Activated T-cell treated with anti-CD3 and anti-CD28 coated beads for 4 hours (primary cell): Measurements from ENCODE around the gene TREML4.
"Not testable (repeated sequence)": the region's sequence is repeated elsewhere in the genome, so short reads cannot be mapped to it uniquely, and the experiment has no call there.

Source experiments
- DNase-seq: peaks from one replicate; pipeline ENCODE4 v3.0.0-alpha.2; 2020

Gene TREML4, protein sequence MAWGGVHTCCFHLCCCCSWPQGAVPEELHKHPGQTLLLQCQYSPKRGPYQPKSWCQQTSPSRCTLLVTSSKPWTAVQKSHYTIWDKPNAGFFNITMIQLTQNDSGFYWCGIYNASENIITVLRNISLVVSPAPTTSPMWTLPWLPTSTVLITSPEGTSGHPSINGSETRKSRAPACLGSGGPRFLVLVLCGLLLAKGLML

DNA sequence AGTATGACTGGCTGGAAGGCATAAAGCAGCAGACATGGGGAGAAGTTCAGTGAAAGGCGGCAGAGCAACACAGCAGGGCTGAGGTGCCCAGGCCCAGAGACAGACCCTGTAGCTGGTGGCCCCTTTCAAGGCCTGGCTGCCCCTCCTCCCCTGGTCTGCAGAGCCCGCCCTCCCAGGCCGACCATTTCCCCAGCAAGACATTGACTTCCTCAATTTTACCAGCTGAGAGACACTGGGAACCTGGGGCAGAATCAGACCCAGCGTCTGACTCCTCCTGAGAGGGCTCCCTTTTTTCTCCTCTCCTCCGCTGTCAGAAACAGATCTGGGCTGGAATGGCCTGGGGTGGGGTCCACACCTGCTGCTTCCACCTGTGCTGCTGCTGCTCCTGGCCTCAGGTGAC, at the start of gene TREML4:
TREML4 (plus strand) TSS at position 254 of the 400 bp plus-strand sequence; CDS start at position 333, 79 bp downstream.
- DNase-seq, result no peak

DNA sequence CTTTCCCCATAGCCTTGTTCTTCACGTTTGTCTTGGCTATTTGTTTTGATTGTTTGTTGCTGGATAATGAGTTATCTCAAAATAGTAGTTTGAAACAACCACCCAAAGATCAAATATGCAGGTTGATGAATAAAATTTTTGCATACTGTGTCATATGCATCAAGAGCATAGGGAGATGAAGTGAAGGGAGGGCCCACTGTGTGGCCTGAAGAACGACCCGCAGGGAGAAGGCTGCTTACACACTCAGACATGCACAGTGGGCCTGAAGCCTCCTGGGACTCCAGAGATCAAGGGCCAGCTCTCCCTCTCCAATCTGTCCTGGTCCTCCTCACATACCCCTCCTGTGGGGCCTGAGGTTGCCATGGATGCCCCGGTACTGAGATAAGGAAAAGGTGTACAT, 49.0 kb upstream of the TREML4 start:
- no peak for DNase-seq

DNA sequence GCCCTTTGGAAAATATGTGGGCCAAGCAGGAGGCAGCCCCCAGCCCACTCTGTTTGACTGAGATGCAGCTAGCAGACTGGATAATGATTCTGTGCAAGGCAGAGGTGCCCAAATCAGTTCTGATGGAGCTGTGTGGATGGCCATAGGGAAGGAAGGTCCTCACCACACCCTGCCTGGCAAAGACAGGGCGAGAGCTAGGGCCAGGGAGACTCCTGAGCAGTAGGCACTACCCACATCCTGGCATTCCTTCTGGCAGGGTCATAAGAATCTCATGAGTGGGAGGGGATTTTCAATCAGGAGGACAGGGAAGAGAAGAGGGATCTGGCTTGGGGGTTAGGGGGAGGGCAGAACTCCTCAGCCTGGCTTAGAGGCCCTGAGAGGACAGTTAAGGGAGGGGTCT, 46.6 kb upstream of the TREML4 start:
- DNase-seq, result no peak

DNA sequence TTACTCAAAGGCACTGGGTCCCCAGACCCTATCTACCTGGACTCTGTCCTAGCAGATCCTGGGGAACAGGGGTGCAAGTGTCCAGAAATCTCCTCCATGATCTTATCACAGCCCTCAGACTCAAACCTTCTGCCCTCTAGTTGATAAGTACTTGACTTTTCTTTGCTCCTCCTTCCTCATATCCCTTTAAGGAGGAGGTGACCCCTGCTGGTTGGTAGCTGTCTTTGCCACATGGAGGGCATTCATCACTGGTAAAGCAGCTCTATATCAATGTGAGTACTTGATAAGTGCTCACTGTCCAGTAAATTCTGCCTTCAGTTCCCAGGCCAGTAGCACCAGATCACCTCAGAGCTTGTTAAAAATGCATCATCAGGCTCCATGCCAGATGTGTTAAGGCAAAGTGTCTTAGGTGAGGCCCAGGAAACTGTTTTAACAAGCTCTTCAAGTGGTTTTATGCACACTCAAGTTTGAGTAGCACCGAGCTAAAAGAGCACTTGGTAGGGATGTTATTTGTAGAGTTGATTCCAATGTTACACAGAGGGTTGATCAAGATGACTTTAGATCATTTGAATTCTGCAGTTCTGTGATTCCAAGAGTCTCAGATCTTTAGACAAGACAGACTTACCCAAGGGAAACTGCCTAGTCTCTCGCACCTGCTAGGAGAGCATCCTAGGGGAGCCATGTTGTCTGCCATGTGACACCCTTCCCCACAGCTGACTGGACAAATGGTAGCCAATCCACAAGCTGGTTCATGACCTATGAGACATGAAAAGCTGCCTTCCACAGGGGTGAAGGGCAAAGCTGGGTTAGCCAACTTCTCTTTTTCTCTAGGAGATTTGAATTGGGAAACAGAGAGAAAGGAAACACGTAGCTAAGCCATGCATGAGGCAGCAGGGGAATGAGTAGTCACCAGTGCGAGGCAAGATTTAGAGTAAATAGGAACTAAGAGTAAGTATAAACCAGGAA, 45.8 kb upstream of the TREML4 start:
- DNase-seq, result peak; percentile 27

DNA sequence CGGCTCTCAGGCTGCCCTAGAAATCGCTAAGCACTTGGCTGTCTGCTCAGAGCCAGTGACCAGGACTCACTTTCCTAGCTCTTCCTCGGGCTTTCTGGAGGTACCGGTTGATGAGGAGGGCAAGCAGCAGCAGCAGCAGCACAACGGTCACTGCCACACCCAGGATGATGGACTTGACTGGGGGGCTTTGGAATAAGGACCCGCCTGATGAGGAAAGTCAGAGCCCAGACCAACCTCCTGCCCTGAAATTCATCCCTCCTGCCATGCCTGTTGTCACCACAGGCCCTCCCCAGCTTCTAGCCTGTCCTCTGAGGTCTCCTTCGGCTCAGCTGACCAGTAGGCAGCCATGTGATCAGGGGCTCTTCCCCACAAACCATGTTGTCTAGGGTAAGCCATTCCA, 43.4 kb upstream of the TREML4 start:
- no peak for DNase-seq

DNA sequence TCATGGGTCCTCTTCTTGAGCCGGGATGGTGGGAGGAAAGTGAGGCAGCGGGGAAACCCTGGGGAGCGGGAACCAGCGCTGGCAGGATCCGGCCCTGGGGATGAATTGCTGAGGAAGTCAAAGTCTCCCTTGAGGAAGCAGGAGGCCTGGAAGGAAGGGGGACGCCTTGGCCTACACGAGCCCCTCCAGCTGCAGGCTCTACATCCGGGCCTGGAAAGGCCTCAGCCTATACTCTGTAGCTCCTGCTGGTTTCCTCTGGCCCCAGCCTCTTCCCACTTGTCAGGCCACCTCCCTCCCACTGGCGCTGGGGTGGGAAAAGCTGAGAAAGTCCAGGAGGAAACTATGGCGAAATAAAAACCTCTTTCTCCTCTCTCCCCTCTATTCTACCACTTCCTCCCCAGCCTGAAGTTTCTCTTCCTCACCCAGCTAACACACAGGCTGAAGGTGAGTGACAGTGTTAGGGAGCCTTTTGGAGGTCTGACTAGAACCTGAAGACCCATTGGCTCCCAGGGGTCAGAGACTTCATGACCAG, 42.1 kb upstream of the TREML4 start:
- no peak for DNase-seq

DNA sequence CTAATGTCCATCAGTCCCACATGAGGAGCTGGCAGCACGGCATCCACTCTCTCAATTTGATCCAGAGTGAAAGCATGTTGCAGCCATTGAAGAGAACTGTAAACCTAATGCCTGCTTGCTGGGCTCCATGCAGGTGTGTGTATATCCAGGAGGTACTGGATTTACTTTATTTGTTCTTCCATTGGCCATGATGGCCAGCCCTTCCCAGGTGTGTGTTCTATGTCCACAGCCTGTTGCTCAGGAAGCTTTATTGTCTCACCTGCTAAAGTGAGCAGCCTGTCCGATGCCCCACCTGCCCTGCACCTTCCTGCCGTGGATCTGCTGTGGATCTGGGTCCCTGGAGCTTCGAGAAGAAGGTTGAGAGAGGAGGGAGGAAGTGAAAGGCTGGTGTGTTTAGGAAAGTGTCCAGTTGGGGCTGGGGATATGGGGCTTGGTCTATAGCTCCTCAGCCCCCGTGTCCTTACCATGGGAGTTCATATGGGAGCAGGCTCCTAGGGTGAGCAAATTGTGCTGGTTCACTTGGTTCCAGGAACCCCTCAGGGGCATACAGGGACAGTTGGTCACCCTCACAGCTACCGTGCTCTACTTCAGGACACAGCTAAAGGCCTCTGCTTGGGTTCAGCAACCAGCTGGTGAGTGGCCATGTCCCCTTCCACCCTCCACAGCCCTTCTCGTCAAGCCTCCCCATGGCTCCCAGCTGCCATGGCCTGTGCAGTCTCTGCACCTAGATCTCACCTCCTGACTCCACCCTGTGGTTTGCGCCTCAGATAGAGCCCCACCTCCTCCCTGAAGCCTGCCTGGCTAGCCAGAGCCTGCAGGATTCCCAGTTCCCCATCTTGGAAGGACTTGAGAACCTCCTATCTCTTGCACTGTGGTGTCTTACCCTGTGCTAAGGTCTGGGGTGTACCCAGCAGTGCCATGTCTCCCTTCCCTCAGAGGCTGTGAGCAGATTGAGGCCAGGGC, 39.9 kb upstream of the TREML4 start:
- DNase-seq, result no peak

DNA sequence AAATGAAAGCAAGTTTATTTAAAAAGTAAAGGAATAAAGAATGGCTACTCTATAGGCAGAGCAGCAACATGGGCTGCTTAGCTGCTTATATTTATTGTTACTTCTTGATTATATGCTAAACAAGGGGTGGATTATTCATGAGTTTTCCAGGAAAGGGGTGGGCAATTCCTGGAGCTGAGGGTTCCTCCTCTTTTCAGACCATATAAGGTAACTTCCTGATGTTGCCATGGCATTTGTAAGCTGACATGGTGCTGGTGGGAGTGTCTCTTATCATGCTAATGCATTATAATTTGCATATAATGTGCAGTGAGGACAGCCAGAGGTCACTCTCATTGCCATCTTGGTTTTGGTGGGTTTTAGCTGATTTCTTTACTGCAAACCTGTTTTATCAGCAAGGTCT, 39.1 kb upstream of the TREML4 start:
- DNase-seq, result not testable (repeated sequence)

DNA sequence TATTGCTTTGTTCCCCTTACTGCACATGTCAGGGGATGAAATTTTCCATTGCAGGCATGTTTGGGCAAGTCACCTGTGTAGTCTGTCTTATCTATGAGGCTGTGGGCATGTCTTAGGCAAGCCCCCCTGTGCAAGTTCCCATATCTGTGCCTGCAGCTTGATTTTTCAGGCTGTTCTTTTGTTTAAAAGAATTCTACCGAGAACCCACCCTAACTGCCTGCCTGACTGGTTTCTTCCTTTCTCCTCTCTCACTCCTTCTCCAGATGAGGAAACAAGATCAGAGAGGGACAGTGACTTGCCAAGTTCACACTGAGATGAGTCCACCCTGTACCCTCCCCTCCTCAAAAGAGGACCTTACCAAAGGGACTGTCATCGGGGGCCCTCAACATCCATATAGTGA, 38.2 kb upstream of the TREML4 start:
- no peak for DNase-seq

DNA sequence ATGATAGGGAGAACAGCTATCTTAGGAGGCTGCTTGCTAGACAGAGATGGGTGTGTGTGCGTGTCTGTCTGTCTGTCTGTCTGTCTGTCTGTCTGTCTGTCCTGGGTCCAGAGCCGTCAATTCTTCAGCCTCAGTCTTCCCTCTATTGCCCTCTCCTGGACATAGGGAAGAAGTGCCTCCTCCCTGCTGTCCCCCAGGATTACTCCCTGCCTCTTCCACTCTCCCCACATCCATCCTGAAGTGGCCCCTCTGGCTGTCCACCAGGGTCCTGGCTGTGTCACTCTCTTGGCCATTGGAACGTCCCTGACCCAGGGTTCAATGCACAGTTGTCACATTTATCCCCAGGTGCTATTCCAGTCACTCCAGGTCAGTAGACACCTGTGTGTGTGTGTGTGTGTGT, 37.4 kb upstream of the TREML4 start:
- DNase-seq, result no peak

DNA sequence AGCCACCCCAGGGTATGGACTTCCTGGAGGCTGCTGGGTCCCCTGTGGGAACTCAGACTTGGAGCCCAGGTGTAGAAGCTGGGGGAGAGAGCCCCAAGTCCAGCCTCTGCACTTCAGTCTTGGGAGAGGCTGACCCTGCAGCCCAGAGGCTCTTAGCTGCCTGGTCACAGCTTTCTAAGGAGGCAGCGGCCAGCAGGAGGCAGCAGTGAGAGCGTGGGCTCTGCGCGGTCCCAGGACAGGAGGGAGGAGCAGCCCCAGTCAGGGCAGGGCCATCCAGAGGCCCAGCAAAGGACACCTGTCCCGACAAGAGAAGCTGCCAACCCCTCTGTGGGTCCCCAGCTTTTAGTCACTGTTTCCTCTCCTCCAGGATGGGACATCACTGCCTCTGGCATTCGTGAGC, 36.6 kb upstream of the TREML4 start:
- DNase-seq, result no peak

DNA sequence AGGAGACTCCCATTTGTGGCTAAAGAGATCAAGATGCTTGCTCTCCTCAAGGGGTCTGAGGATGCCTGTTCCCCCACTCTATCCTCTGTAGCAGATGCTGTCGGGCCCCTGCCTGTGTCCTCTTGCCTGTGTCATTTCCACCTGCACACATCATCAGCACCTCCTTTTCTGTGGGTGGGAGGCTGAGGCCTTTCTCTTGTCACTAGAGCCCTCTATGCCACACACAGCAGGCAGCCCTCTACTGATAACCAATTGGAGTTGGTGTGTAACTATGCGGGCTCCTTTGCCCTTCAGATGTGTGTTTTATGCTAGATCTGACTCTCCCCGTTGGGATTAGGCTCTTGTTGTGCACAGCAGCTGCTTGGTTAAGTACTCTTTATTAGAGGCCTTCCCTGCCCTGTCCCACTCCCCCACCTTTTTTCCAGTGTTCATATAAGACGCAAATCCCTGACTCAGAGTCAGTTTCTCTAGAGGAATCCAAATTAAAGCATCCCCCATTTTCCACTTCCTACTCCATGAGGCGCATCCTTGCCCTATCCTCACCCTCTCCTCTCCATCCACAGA, 34.9 kb upstream of the TREML4 start:
- DNase-seq, result no peak

DNA sequence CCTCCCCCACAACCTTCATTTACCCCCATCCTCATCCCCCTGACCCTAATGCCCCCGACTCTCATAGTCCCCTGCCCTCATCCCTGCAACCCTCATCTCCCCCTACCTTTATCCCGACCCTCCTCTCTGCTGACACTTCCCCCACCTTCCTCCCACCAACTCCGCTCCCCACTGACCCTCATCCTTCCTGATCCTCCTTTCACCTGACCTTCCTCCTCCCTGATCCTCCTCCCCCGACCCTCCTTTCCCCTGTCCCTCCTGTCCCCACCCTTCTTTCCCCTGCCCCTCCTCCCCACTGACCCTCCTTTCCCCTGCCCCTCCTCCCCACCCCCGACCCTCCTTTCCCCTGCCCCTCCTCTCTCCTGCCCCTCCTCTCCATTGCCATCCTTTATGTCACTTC, 34.3 kb upstream of the TREML4 start:
- no peak for DNase-seq

DNA sequence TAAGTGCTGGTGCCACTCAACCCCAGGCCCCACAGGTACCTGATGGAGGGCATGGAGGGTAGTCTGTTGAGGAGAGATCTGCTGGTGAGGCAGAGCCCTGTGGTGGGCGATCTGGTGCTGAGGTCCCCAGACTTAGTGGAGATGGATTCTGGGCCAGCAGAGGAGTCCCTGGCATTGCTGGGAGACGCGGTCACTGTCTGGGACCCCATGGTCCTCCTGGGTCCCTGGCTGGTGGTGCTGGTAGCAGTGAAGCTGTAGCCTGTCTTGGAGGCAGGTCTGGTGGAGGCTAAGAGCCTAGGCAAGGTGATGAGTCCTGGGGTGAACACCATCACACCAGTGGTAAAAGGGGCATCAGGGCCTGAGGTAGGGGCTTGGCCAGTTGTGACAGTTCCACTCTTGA, 33.8 kb upstream of the TREML4 start:
- no peak for DNase-seq

DNA sequence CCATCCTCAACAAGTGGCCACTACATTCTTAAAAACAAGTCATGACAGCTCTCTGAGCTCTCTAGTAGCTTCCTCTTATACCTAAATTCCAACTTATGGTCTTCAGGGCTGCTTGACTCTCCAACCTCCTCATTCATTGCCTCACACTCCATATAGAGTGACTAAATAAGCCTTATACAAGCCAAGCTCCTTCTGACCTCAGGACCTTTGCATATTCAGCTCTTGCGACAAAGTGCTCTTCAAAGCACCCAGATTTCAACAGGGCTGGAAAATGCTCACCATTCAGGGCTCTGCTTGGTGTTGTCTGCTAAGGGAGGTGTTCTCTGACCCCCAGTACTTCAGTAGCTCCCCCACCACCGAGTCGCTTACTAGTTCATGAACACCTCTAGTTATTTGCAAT, 30.9 kb upstream of the TREML4 start:
- no peak for DNase-seq

DNA sequence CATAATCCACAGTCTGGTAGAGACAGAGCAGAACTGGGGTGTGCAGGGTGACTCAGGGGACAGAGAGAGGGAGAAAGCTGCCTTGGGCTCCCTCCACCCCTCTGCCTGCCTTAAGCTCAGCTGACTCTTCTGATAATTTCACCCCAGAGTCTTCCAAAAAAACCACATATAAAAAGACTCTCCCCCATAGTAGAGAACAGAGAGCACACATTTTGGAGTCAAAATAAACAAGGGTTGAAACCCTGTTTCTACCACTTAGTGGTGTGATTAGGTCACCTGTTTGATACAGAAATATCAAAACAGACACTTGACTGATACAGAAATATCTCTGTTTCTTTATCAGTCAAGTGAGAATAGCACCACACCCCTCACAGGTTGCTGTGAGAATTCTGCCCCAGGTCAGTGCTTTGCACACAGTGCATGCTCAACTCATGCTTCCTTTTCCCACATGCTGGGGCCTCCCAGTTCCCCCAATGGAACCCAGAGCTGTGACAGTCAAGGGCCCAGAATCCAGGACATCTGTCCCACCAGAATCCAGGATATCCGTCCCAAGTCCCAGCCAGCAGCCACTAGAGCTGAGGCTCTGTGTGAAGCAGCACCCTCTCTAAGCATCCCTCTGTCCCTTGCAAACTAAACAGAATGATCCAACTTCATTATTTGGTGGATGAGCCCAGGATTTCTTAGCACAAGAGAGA, 28.4 kb upstream of the TREML4 start:
- DNase-seq, result no peak

DNA sequence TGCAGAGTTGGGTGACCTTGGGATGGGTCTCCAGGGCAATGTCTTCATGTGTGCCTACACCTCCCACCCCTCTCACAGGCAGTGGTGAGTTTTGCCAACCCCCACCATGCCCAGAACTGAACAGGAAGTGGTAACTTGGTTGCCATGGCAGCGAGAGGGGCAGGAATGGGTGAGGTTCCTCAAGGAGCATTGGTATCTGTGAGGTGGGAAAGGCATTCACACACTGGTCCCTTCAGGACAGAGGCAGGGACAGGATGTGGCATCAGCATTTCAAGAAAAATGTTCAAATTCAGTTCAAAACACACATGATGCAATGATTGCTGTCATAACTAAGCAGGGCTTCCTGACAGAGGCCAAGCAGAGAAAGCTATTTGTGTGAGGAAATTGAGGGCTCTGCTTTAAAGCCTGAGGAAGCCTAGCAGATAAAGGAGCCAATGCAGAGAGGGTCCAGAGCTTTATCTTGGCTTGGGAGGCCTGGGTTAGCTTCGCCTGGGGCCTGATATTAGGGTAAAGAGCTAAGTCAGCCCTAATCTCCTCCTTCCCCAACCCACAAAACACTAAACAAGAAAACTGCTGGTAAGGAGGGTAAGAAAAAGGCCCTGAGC, 27.8 kb upstream of the TREML4 start:
- peak; percentile 35 for DNase-seq

DNA sequence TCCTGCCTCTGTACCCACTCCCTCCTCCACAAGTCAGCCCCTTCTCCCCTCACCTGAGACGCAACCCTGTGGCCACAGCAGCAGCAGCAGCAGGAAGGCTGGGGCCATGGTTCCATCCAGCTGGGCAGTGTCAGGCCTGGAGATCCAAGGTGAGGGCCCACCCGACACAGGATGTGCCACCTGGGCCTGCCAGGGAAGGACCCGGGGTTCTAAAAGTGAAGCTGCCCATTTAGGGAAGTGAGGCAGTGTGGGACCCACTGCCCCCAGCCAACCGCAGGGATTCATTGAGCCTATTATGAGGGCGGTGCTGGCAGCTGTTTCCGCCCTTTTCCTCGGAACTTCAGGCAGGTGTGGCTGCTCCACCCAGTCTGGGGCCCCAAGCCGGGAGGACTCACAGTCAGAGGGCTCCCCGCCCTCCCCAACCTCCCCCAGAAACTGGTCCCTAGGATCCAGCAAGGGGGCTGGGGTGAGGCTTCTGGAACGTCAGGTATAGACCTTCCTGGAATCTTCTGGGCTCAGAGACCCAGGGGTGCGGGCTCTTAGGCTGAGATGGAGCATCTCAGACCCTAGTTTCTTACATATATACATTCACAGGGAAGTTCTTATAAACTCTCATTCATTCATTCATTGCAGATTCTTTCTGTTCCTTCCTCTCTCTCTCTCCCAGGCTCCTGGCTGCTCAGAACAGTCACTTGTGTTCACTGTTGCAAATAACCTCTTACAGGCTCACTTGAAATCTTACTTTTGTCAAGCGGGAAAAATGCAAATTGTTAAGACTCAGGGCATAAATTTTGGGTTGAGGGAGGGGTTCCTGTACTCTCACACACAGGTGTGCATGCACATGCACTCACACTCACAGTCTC, 27.0 kb upstream of the TREML4 start, which contains the start of gene TREML2:
TREML2 (minus strand) TSS at position 249 of the 863 bp plus-strand sequence; CDS start at position 108, 141 bp downstream.
- no peak for DNase-seq

DNA sequence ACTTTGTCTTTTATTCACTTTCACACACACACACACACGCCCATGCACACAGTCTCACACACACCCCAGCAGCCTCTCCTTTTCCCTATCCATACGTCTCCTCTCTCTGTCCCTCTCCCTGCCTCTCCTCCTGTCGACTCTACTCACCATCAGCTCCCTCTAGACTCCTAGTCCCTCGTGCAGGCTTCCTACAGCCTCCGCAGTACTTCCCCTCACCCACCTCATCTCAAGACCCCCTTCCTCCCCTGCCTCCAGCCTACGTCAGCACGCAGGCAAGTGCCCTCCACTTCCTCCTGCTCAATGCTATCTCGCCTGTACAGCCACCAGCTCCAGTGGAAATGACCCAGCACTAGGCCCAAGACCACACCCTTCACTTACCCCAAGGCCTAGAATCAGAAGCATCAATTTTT, 26.4 kb upstream of the TREML4 start:
- DNase-seq, result no peak

DNA sequence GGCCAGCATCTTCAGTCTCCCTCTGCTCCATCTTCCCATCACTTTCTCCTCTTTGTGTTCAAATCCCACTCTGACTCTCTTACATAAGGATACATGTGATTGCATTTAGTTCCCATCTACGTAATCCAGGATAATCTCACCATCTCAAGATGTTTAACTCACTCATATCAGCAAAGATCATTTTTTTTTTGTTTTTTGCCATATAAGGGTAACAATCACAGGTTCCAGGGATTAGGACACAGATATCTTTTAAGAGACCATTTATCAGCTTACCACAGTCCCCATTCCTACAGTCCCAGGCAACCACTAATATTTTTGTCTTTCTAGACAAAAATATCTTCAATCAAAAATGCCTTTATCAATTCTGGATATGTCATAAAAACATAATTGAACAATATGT, 24.0 kb upstream of the TREML4 start:
- DNase-seq, result no peak
